Fibroblast of lung (primary cell): ENCODE results near the gene GALNT2. TPM values are rescaled to one million over a fixed set of nuclear protein-coding genes. Genes with fewer than 3 reads are reported as not detected.

Experiments
- DNase-seq, 2 donors: peaks; one replicate each; pipeline versions ENCODE4 v3.0.0 to v3.0.0-alpha.2; 2010; ENCODE audit warnings: low read depth in 2 of 2
- H2AFZ ChIP-seq: 2 replicates; pipeline ENCODE4 v1.5.1; 2012; ENCODE audit warnings: low read length, control low read depth, inconsistent platforms
- H3K27ac ChIP-seq: 2 replicates; pipeline ENCODE4 v1.5.1; 2011; ENCODE audit warnings: low read length, control low read depth; ENCODE audit not compliant: insufficient read depth
- H3K27me3 ChIP-seq: 2 replicates; pipeline ENCODE4 v1.5.1; 2011; ENCODE audit warnings: mild to moderate bottlenecking, low read length; ENCODE audit not compliant: control insufficient read depth, insufficient read depth
- H3K36me3 ChIP-seq: 2 replicates; pipeline ENCODE4 v1.5.1; 2011; ENCODE audit warnings: low read length; ENCODE audit not compliant: control insufficient read depth, insufficient read depth
- H3K4me1 ChIP-seq: 2 replicates; pipeline ENCODE4 v1.5.1; 2011; ENCODE audit warnings: low read length; ENCODE audit not compliant: control insufficient read depth, insufficient read depth; ENCODE audit errors: extremely low read depth
- H3K4me2 ChIP-seq: 2 replicates; pipeline ENCODE4 v1.5.1; 2011; ENCODE audit warnings: low read length, control low read depth; ENCODE audit not compliant: insufficient read depth; ENCODE audit errors: extremely low read depth
- H3K4me3 ChIP-seq, 4 experiments: fragments of 200-600 bp in 1 of 4; sonication (generic) in 1 of 4; replicated peaks in 1 of 4; 2 replicates each; pipeline ENCODE4 v1.5.1; 2011 to 2016; ENCODE audit warnings: low read length in 4 of 4, low read depth in 3 of 4, mild to moderate bottlenecking in 3 of 4, control low read depth in 2 of 4, inconsistent platforms in 1 of 4, mixed read lengths in 1 of 4; ENCODE audit not compliant: insufficient read depth in 1 of 4; ENCODE audit errors: control extremely low read depth in 1 of 4
- H3K79me2 ChIP-seq: 2 replicates; pipeline ENCODE4 v1.5.1; 2012; ENCODE audit warnings: mild to moderate bottlenecking, low read length, inconsistent platforms; ENCODE audit not compliant: control insufficient read depth, insufficient read depth
- H3K9ac ChIP-seq: 2 replicates; pipeline ENCODE4 v1.5.1; 2011; ENCODE audit warnings: mild to moderate bottlenecking, low read length, control low read depth; ENCODE audit not compliant: insufficient read depth
- H3K9me3 ChIP-seq: 2 replicates; pipeline ENCODE4 v1.5.1; 2012; ENCODE audit warnings: low read depth, low read length; ENCODE audit not compliant: control insufficient read depth, insufficient read depth
- H4K20me1 ChIP-seq: 2 replicates; pipeline ENCODE4 v1.5.1; 2011; ENCODE audit warnings: low read length; ENCODE audit not compliant: control insufficient read depth, insufficient read depth; ENCODE audit errors: extremely low read depth
- CTCF ChIP-seq, 2 donors: IDR thresholded peaks in 1 of 2; conservative IDR thresholded peaks in 1 of 2; 1 replicate in 1 of 2; 2 replicates in 1 of 2; pipeline ENCODE4 v1.5.1; 2011 to 2012; ENCODE audit warnings: low read length in 2 of 2, control low read depth in 1 of 2, inconsistent platforms in 1 of 2, low read depth in 1 of 2, mild to moderate bottlenecking in 1 of 2
- EZH2 ChIP-seq: IDR thresholded peaks from 2 replicates; pipeline ENCODE4 v1.5.1; 2012; ENCODE audit warnings: low read length, control low read depth, mild to moderate bottlenecking; ENCODE audit errors: missing control alignments
- polyA plus RNA-seq, 2 donors: library from polyadenylated mRNA; depleted of rRNA in 1 of 2; stranded (reverse) in 1 of 2; unstranded in 1 of 2; fragments of >200 nt; gene quantifications; 2 replicates each; pipeline ENCODE4 v1.2.1, GENCODE V29; 2011 to 2012; ENCODE audit warnings: missing spikeins in 1 of 2
- total RNA-seq: library from RNA; depleted of rRNA; stranded (reverse); fragments of >200 nt; gene quantifications from 2 replicates; pipeline ENCODE4 v1.2.1, GENCODE V29; 2014

The GALNT2 gene
- total and polyA plus RNA-seq, 2 donors (not counting 1 experiment from before 2014, with no cell fraction given), result 106 to 115 TPM

GRCh38 chr1:230149751-230150584 lies 82.9 kb downstream of the GALNT2 start:
- H3K36me3 ChIP-seq, result no peaks in the 10 kb centered on the region
- peaks cover 47% of the 10 kb centered on the region for H3K79me2 ChIP-seq
- no peaks in the 10 kb centered on the region for H3K4me1 ChIP-seq
- no peak for TF ChIP-seq CTCF (conservative IDR thresholded peaks at IDR 0.05 in 1 of 2, IDR thresholded peaks at IDR 0.05 in 1 of 2; ENCODE audit: low read depth in 1 of 2, low read length in 2 of 2)
- TF ChIP-seq EZH2, result no peak
- no peak overlapping the region for H3K4me2 ChIP-seq
- no peaks in the 10 kb centered on the region for H4K20me1 ChIP-seq
- DNase-seq, result no peak
- H3K9ac ChIP-seq, result no peak overlapping the region
- no peak overlapping the region for H2AFZ ChIP-seq
- H3K9me3 ChIP-seq, result no peaks in the 10 kb centered on the region
- no peak overlapping the region for H3K4me3 ChIP-seq
- no peak overlapping the region for H3K27ac ChIP-seq
- H3K27me3 ChIP-seq, result no peaks in the 10 kb centered on the region

GRCh38 chr1:230150615-230151014 lies 83.6 kb downstream of the GALNT2 start:
- Histone ChIP-seq H3K4me1 (no peaks in the 10 kb centered on the region), H3K27ac (no peak overlapping the region), H3K4me2 (no peak overlapping the region), H3K9me3 (no peaks in the 10 kb centered on the region), H4K20me1 (no peaks in the 10 kb centered on the region), H3K9ac (no peak overlapping the region), H3K4me3 (no peak overlapping the region), H2AFZ (no peak overlapping the region), H3K79me2 (peaks cover 46% of the 10 kb centered on the region), H3K27me3 (no peaks in the 10 kb centered on the region), H3K36me3 (no peaks in the 10 kb centered on the region)
- TF ChIP-seq EZH2 (no peak), CTCF (conservative IDR thresholded peaks at IDR 0.05 in 1 of 2, IDR thresholded peaks at IDR 0.05 in 1 of 2; ENCODE audit: low read depth in 1 of 2, low read length in 2 of 2) (no peak)
- DNase-seq, result no peak

GRCh38 chr1:230151924-230152468 lies 85.0 kb downstream of the GALNT2 start:
- H4K20me1 ChIP-seq, result no peaks in the 10 kb centered on the region
- H3K9me3 ChIP-seq, result no peaks in the 10 kb centered on the region
- no peaks in the 10 kb centered on the region for H3K4me1 ChIP-seq
- peaks cover 38% of the 10 kb centered on the region for H3K79me2 ChIP-seq
- H3K4me3 ChIP-seq, result no peak overlapping the region
- no peak overlapping the region for H3K27ac ChIP-seq
- H3K36me3 ChIP-seq, result no peaks in the 10 kb centered on the region
- H2AFZ ChIP-seq, result no peak overlapping the region
- DNase-seq, result no peak
- H3K4me2 ChIP-seq, result no peak overlapping the region
- TF ChIP-seq CTCF (conservative IDR thresholded peaks at IDR 0.05 in 1 of 2, IDR thresholded peaks at IDR 0.05 in 1 of 2; ENCODE audit: low read depth in 1 of 2, low read length in 2 of 2) (no peak), EZH2 (no peak)
- H3K27me3 ChIP-seq, result no peaks in the 10 kb centered on the region
- H3K9ac ChIP-seq, result no peak overlapping the region
